NCI-H2227 (cell line): Measurements from ENCODE around the gene SELENOS.

ENCODE experiments used
- DNase-seq: peaks from one replicate; lab custom pipeline; 2025; ENCODE audit not compliant: unreplicated experiment; lab: John Stamatoyannopoulos, UW

SELENOS gene

GRCh38 chr15:101277943-101278564, 769 bp upstream of the SELENOS start:
- peak; percentile 5 for DNase-seq

- peak; percentile 34 for DNase-seq
Observed at GRCh38 chr15:101276501-101277037, 716 bp downstream of the SELENOS start.

DNA sequence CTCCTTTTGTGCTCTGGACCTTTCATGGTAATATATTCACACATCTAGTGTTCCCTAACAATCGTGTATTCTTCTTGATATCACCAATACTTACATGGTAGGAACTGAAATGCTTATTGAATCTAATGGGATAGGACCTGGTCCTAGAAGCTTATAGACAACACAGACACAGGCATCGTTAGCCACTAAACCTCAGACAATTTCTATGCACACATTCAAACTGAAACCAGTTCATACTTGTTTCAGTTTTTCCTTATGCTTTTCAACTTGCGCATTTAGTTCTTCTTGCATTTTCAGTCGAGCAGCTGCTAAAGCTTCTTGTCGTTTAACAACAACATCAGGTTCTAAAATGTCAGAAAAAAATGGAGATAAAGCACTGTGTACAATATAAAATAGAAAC, 2.3 kb downstream of the SELENOS start:
- no peak for DNase-seq

DNA sequence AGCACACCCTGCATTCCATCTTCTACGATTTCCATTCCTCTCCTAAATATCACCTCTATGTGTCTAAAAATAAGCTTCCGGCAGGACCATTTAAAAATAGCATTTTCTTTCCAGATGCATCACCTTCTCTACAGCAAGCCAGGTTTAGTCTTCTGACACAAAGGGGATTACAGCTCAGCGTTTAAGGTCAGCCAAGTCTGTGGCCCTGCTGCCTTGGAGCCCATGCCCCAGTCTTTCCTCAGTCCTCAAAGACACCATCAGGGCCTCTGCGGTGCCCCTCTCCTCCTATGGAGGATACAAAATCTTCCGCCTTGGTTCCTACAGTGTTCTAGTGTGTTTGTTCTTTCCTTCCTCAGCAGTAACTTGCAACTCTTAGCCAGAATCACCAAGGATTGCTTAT, 3.8 kb downstream of the SELENOS start:
- no peak for DNase-seq

DNA sequence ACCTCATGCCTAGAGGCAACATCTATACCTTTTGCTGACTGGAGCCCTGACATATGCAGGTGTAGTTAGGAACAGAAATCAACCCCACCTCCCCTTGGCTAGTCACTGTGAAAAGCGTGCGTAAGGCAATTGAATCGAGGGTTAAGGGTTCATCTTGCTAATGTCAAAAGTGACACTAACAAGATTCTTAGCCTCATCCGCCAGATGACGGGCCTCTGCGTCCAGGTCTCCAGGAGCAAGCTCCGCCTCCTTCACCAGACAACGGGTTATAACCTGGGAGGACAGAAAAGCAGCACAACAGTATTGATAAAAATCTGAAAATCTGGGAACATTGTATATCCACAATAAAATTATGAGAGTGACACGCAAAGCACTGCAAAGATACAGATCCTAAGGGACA, 4.7 kb downstream of the SELENOS start:
- no peak for DNase-seq

DNA sequence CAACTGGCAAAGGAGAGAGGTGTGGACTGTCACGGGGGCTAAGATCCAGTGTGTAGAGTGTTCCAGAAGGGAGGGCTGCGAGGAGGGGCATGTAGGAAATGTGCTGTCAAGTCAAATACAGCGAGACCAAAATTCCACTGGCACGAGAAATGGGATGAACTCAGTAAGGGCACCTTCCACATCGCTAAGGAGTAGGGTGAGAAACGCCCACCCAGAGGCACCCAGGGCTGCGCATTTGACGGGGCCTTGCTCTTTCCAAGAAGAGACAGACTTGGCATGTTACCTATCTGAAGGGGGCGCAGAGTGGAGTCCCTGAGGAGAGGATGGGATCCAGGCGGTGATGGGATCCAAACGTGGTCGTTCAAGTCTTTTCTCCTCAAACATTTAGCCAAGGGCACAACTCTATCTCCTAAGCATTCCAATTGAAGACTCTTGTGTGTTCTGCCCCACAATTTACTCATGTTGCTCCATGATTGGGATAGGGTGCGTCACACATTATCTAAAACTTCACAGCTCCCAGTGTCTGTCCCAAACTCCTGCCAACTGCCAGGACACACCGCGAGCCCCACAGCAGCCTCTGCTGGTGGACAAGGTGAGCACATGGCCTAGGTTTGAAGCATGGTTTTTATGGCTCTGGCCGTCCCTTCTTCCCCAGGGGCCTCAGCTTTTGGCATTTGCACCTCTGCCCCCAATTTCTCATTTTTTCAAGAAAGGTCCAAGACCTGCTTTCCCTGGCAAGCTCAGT, 7.6 kb downstream of the SELENOS start:
- DNase-seq: no peak

DNA sequence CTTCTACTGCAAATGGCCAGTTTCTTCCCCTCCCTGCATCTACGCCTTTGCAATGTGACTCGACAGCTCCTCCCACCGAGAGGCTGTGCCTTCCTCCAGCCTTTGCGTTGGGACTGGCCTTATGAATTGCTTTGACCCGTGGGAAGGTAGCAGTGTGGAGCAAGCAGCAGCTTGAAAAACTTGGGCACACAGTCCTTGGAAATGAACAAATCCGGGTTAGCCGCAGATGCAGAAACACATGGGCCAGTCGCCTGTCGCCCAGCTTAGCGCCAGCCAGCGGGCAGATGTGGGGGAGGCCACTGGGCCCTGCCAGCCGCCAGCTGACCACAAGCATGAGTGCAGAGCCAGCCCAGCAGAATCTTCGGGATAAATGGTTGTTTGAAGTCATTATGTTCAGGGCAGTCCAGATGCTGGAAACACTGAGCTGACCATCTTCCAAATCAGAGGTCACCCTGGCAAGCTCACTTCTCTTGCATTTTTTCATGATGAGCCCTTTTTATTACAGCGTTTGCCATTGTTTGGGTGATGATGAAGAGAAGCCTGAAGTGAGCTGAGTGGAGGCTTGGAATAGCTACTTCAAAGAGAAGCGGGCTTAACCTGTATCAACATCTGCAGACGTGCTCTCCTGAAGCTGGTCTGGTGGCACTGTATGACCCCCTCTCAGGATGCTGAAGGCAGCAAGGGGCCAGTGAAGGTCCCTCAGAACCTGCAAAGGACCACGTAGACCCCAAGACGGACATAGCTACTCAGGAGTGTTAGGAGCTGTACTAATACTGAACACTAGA, 9.8 kb downstream of the SELENOS start:
- DNase-seq: no peak

GRCh38 chr15:101266787-101267186, 10.5 kb downstream of the SELENOS start:
- no peak for DNase-seq

- DNase-seq: no peak
Observed at GRCh38 chr15:101266034-101266433, 11.3 kb downstream of the SELENOS start.

GRCh38 chr15:101264911-101265641, 12.2 kb downstream of the SELENOS start:
- DNase-seq: no peak

GRCh38 chr15:101264011-101264410, 13.3 kb downstream of the SELENOS start:
- DNase-seq: no peak

- DNase-seq: no peak
Observed at GRCh38 chr15:101262551-101262950, 14.7 kb downstream of the SELENOS start.

GRCh38 chr15:101258238-101259144, 18.8 kb downstream of the SELENOS start:
- peak; percentile 63 for DNase-seq

DNA sequence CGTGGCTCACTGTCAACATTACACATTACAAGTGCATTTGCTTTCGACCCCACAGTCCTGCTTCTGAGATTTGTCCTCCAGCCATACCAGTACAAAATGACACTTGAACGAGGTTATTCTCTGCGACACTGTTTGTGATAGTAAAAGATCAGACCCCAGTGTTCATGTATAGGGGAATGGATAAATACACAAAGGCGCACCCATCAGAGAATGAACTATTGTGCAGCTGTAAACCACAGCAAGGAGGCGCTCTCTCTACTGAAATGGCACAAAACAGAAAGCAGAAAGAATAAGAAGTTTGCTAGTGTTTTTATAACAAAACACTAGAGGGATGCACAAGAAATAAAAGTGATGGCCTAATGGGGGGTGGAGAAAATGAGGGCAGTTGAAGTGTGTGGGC, 20.5 kb downstream of the SELENOS start:
- DNase-seq: no peak

GRCh38 chr15:101255615-101256241, 21.6 kb downstream of the SELENOS start:
- peak; percentile 54 for DNase-seq

DNA sequence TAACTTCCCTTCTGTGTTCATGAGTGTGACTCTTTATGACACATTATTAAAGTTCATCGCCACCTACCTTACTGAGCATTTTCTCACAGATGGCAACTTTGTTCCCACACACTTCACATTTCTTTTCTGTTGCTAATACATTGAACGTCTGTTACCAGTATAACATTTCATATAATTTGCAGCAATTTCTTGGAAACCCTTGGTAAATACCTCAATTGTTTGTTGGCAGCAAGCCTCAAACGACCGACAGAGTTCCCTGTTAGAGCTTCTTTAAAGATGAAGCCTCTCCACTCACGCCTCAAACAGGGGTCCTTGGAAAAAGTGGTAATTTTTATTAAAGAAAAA, 22.3 kb downstream of the SELENOS start:
- peak; percentile 8 for DNase-seq

- no peak for DNase-seq
Observed at GRCh38 chr15:101254157-101255050, 22.9 kb downstream of the SELENOS start.

GRCh38 chr15:101252836-101253235, 24.4 kb downstream of the SELENOS start:
- DNase-seq: no peak
